Tongue (tissue), 1 donor: ENCODE data around the gene SNW1. TPM values are rescaled to one million over a fixed set of nuclear protein-coding genes. Genes with fewer than 3 reads are reported as not detected.

ENCODE experiments used
- total RNA-seq: library from RNA; depleted of rRNA; stranded (reverse); fragments of >200 nt; gene quantifications from one replicate; pipeline ENCODE4 v1.2.3, GENCODE V29; 2014

SNW1 gene
- total RNA-seq, 1 donor from 2014 or later: 50.4 TPM

Other genes with a start within 250 kb of the SNW1 start
- gene SPTLC2, start 144.5 kb downstream of the SNW1 start, total RNA-seq: 37.3 TPM
- 14.8 TPM for gene ALKBH1, start 53.1 kb downstream of the SNW1 start, total RNA-seq
- gene SLIRP, start 53.1 kb downstream of the SNW1 start, total RNA-seq: 45.3 TPM
- 7.7 TPM for gene ADCK1, start 39.0 kb upstream of the SNW1 start, total RNA-seq